Breast epithelium (tissue), 3 donors: ENCODE results near the gene LINGO1.

Experiments
- CTCF ChIP-seq, 3 donors: fragments of 450-650 bp; IDR thresholded peaks; one replicate each; pipeline ENCODE4 v1.5.1; 2016 to 2017; ENCODE audit warnings: antibody characterized with exemption in 3 of 3, mild to moderate bottlenecking in 3 of 3, moderate library complexity in 3 of 3
- POLR2AphosphoS5 ChIP-seq, 3 donors: sonication (generic); formaldehyde crosslinking; IDR thresholded peaks; one replicate each; pipeline ENCODE4 v1.6.1; 2017; ENCODE audit warnings: antibody characterized with exemption in 3 of 3

DNA sequence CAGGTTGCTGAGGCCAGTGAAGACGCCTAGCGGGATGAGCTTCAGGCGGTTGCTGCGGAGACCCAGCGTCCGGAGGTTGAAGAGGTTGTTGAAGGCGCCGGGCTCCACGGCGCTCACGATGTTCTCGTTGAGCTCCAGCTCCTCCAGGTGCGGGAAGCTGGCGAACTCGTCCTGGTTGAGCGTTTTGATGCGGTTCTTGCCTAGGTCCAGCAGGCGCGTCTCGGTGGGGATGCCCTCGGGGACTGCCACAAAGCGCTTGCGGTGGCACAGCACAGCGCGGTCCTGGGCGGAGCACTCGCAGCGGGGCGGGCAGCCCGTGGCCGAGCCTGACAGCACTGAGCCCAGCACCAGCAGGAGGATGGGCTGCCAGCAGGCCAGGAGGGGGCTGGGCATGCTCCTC lies 17.2 kb downstream of the LINGO1 start:
- no peak for TF ChIP-seq CTCF (IDR thresholded peaks at IDR 0.05)
- TF ChIP-seq POLR2AphosphoS5 (IDR thresholded peaks at IDR 0.05), result no peak
